ENCODE results near the gene ANKLE1.

ANKLE1 gene

DNA sequence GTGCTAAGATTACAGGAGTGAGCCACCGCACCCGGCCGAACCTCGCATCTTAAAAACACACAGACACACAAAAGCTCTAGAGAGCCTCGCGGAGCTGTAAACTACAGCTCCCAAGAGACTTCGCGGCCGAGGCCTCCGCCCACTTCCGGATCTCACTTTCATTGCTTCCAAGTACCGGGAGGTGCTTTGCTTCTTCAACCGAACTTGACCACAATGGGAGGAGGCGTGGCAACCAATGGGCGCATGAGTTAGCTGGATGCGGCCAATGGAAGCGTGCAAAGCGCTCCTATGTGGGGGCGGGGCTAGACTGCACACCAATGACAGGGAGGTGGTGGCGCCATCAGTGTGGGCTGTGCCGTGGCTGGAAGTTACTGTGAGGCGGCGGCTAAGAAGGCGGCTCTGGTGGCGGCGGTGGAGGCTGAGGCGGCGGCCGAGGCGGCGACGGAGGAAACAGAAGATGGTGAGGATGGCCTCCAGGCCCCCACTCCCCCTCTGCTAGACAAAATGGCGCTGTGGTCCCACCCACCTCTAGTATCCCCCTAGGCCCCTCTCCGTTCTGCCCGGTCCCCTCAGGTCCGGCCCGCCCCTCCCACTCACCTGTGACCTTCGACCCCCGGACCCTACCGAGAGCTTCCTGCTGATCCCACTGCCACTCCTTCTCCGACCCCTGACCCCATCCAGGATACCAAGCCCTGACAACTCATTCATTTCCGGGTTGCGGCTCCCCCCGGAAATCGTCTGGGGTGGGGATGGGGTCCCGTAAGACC, 27.7 kb downstream of the ANKLE1 start, which contains the start of gene DDA1:
Gene DDA1 (plus strand): TSS at position 366 of the 767 bp plus-strand sequence. CDS start 92 bp downstream, at position 458.
- DNase-seq = peak; percentile 99

DNA sequence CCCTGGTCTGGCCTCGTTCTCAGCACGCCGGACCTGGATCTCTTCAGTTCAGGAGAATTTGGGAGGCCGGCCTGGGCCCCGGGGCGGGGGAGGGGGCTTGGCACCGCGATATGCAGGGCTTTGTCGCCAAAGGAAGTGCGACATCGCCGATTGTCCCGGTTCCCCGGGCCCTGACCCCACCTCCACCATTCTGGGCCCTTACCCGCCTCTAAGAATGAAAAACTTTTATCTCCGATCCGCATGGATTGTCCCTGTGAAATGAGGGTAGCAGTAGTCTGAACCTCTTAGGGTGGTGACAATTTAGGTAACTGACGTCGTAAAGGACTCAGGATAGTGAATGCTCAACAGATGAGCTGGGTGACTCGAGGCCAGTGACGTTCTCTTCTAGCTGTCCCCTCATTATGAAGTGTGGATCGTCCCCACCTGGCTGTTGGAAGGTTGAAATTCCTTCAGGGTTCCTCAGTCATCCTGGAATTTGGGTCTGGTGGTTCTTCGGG, 28.3 kb downstream of the ANKLE1 start:
- DNase-seq = no peak

DNA sequence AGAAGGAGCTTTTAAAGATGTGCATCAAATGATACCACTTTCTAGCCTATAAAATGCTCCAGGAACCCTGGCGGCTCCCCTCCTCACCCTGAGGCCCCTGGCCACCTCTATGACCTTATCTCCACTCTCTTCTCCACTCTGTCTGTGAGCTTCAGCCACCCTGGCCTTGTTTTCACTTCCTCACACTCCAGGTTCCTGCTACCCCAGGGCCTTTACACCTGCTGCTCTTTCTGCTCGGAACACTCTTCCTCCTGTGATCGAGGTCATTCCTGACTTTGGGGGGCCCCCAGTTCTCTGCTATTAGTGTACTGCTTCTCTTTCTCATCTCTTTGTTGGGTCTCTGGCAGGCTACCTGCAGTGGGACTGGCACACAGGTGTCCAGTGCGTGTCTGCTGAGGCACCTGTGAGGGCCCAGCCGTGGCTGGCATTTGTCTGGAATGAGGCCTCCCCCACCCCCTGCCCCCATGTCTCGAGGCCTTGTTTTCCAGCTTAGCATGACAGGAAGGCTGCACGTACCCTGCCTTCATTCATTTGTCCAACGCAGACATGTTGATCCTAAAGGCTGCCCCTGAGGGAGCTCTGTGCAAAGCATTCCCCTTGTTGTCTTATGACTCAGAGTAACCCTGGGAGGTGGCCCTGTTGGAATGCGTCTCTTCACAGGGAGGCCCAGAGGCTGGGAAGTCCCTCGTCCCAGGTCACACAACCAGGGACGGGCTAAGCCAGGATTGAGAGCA, 29.9 kb downstream of the ANKLE1 start:
- DNase-seq = no peak

DNA sequence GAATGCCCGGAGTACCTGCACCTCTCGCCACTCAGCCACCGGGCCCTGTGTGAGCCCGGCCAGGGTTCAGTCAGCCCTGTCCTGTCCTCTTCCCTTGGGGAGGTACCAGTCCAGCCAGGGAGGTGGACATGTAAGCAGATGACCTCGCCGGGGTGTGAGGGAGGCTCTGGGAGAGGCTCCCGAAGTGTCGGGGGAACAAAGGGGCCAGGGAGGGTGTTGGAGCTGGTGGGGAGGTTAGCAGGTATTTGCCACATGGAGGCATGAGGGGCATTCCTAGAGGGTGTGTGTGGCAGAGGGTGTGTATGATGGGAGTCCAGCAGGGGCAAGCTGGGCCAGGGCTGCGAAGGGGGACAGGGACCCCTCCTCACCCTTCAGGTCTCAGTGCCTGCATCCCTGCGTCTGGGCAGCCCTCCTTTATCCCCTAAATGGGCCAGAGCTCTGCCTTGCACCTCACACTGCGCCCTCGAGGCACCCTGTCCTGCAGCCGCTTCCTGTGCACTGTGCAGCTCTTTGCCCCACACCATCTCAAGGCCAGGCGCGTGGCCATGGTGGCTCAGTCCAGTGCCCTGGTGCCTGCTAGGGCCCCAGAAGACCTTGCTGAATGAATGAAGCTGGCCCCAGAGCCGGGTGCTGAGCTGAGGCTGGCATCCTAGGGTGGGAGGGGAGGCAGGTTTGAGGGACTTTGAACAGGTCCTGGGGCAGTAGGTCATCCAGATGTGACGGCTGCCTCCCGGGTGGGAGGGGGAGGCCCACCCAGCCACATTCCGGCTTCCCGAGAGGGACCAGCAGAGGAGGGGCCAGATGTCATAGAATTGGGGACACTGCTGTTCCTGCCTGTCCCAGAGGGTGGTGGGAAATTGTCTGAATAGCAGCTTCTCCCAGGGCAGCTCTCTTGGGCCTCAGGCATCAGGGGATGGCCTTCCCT, 30.8 kb downstream of the ANKLE1 start:
- no peak for DNase-seq

DNA sequence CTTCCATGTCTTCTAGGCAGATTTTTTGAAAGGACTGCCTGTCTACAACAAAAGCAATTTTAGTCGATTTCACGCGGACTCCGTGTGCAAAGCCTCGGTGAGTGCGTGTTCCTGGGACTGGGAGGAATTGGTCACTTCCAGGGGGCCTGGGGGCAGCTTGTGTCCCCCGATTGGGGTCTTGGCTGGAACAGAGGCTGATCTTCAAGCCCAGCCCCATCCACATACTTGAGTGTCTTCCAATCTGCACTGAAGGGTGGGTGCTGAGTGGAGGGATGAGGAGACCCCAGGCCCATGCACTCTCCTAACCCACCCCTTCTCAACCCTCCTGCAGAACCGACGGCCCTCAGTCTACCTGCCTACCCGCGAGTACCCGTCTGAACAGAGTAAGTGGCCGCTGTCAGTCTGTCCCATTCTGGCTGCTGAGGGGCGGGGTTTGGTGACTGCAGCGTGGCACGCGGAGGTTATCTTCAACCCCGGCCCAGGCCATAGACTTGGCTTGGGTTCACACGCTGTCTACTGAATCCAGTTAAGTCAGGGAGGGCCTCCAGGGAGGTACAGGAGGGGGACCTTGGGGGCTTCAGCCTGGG, 32.4 kb downstream of the ANKLE1 start:
- DNase-seq = no peak

DNA sequence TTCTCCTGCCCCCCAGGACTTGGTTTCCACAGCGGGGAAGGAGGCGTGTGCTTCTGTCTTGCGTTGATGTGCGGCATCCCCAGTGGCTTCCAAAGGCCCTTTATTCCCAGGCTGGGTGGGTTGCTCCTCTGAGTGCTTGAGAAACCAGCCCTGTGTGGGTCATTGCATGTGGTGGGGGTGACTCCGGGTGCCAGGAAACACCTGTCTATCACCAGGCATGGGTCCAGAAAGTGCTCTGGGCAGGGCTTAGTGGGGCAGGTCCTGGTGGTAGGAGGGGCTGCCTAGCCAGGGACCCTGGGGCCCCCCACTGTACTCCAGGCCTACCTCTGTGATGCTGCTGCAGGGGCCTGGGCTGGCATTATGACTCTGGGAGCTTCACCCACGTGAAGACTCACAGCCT, 37.3 kb downstream of the ANKLE1 start:
- DNase-seq = no peak

DNA sequence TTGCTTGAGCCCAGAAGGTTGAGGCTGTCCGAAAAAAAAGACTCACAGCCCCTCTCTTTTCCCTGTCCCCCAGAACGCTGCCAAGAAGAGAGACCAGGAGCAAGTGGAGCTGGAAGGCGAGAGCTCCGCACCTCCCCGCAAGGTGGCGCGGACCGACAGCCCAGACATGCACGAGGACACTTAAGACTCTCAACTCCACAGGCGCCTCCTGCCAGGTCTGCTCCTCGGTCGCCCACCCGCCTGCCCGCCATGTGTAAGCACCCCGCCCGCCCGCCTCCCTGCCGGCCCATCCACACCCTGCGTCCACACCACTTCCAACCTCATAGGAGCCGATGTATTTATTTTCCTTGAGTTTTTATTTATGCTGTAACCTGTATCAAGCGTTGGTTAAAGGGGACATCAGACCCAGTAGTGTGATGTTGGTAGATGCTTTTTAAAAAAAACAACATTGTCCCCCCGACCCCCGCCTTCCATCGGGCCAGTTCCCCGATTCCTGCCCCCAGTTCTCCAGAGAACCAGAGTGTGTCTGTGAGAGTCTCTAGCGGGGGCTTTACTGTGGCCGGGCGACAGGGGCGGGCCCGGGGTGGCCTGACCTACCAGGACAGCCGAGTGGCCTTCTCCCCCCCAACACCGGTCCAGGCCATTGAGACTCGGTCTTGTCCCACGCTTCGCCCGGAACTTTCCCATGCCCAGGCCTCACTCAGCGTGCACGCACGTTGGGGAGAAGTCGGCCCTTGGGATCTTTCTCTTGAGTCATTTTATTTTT, 38.0 kb downstream of the ANKLE1 start:
- DNase-seq = no peak

DNA sequence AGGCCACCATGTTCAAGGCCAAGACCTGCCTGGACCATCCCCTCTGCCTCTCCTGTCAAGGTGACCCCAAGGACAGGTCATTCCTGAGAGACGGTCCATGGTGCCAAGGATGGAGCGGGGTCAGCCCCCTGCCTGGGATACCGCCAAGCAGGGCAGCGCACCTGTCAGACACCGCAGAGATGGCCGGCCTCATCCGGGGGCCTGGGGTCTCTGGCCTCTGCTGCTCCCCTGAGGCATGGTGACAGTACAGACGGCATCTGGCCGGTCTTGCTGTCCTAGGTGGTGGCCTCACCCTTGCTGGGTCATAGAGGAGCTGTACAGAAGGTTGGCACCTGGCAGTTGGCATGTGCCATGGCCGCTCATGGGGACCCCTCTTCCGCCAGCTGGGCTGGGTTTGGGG, 38.7 kb downstream of the ANKLE1 start:
- no peak for DNase-seq

DNA sequence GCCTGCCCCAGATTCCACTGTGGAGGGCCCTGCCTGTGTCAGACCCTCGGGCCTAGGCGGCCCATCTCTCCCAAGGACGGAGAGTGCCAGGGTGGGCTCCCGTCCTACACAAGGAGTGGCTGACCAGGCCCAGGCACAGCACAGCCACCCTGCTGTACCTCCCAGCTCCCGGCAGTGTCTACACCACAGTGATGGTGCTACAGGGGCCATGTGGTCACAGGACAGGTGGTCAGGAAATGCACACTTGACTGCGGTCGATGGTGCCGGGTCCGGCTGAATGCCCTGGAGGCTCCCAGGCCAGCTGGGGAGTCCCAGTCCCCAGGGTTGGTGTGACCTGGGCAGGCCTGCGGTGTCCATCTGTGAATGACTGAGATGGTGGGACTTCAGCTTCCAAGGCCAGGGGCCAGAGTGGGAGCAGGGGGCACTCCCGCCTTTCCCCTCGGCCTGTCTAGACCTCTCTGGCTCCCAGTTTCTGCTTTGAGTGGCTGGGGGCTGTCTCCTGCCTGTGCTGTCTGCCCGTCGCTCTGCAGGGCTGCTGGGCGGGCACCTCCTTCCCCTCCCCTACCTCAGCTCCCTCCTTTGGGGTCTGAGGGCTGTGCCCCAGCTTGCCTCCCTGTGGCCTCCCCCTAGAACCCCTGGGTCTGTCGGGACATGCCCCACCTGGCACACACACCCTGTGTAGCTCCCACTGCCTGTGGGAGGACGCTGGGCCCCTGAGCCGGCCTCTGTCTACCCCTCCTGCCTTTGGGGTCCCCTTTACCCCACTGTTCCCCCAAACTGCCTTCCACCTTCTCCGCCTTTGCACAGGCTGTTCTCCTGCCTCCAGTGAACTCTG, 40.2 kb downstream of the ANKLE1 start:
- DNase-seq = no peak

DNA sequence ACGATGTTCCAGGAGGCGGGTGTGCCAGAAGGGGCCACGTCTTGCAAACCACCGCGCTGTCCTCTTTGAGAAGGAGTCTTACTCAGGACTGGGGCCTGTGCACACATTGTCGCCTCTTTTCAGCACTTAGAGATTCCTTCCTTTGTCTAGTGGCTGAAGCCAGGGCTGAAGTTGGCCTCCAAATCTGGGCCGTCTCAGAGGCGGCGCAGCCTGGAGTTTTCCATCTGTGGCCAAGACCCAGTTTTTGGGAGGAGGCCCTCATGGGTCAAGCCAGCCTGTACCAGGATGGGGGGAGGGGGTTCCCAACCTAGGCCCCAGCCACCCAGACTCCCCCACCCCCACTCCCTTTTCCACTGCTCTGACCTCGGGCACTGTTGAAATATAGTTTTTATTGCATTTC, 41.2 kb downstream of the ANKLE1 start:
- DNase-seq = no peak

DNA sequence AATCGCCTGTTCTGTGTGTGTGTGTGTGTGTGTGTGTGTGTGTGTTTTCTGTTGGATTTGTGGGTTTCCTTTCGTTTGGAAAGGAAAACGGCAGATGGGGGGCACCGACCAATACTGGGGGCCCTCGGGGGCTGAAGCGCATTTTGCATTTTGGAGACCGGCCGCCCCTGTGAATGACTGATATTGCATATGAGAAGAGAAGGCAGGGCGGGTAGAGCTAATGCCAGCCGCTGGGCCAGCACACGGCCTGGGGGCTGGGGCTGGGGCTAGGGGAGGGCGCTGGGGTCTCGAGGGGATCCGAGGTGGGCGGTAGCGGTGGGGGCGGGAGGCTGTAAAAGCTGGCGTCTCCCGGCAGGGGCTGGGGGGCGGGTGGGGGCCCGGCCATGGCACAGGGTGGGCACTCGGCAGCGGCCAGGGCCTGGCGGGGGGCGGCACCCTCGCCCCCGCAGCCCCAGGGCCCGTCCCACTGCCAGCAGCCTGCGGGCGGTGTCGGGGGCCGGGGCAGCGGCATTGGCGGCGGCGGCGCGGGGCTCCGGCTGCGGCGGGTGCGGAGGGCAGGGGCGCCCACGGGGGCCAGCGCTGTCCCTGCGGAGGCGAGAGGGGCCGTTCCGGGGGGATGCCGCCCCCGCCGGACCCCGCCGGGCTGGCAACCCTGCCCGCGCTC, 41.7 kb downstream of the ANKLE1 start:
- DNase-seq = no peak

DNA sequence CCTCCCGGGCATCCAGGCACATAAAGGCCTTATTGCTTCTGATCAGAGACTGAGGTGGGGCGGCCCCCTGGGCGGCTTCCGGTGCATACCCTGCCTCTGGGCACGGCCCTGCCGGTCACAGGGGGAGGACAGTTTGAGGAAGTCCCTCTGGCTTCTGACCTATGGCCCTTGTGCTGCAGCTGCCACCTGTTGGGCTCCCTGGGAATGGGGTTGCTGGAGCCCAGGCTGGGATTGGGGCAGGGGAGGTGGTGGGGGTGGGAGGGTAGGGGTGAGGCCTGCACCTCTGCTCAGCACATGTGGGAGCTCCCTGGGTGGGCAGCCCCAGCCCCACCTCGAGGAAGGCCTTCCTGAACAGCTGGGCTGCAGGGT, 42.2 kb downstream of the ANKLE1 start:
- DNase-seq = no peak

DNA sequence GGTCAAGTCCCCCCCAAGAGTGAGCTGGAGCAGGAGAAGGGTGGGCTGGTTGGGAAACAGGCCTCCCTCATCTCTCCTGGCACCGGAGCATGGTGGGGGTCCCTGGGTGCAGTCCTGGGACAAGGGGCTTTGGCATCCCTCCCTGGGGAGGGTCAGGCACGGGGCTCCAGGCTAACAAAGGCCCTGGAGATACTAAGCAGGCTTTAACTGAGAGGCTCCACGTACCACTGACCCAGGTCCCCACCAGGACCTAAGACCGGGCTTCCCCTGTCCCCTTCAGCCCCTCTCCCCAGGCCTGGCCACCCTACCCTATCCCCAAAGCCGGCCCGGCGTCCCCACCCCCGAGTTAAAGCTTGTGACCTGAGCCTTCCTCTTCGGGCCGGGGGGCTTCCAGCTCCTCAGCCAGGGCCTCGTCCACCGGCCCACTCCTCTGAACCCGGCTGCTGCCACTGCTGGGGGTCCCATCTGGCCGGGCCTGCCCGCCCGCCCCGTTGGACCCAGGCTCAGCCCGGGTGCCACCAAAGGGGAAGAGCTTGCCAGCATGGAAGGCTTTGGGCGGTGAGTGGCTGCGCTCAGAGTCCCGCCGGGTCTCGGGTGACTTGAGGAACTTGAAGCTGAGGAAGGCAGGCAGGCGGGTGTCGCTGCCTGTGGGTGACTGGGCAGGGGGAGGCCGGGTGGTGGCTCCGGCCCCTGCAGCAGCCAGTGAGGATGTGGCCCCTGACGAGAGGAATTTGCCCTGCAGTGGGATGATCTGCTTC, 42.8 kb downstream of the ANKLE1 start:
- DNase-seq = no peak

DNA sequence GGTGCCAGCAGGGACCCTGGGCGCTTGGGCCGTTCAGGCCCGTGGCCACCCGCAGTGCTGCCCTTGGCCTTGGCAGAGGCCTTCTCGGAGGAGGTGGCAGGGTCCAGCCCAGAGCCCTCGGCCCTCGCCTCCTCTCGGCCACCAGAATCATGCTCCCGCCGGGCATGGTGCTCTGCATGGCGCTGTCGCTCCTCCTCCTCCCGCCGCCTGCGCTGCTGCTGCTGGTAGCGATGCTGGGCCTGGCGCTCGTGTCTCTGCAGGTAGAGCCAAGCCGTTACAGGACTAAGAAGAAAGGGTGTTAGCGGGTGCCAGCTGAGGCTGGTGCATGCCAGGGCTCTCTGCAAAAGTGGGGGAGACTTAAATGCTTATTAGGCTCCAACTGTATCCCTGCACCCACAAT, 43.4 kb downstream of the ANKLE1 start:
- no peak for DNase-seq

DNA sequence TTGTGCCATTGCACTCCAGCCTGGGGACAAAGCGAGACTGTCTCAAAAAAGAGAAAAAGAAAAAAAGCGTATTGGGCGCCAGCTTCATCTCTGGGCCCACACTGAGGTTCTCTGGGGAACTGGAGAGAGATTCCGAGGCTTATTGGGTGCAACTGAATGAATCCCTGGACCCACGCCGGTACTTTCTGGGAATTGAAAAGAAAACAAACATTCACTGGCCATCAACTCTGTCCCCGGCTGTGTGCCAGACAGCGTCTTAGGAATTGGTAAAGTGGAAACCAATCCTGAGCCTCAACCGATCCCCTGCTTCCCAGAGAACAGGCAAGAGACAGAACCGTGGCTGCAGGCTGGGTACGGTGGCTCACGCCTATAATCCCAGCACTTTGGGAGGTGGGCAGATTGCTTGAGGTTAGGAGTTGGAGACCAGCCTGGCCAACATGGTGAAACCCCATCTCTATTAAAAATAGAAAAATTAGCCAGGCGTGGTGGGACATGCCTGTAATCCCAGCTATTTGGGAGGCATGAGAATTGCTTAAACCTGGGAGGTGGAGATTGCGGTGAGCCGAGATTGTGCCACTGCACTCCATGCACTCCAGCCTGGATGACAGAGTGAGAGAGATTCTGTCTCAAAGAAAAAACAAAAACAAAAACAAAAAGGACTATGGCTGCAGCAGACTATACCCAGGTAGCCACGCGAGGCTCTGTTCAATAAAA, 44.3 kb downstream of the ANKLE1 start:
- DNase-seq = no peak

DNA sequence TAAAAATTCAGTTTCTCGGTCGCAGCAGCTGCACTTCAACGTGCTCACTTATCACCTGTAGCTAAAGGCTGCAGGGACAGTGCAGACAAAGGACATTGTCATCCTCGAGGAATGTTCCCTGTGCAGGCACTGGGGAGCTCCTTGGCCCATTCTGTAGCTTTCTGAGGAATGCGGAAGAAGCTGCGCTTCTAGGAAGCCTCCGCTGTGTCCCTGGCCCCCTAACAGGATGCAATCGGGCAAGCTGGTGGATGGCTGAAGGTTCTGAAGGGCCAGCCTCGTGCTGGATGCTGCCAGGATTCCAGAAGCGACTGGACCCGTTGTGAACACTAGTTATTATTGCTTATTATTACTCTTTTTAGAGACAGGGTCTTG, 44.9 kb downstream of the ANKLE1 start:
- DNase-seq = no peak

DNA sequence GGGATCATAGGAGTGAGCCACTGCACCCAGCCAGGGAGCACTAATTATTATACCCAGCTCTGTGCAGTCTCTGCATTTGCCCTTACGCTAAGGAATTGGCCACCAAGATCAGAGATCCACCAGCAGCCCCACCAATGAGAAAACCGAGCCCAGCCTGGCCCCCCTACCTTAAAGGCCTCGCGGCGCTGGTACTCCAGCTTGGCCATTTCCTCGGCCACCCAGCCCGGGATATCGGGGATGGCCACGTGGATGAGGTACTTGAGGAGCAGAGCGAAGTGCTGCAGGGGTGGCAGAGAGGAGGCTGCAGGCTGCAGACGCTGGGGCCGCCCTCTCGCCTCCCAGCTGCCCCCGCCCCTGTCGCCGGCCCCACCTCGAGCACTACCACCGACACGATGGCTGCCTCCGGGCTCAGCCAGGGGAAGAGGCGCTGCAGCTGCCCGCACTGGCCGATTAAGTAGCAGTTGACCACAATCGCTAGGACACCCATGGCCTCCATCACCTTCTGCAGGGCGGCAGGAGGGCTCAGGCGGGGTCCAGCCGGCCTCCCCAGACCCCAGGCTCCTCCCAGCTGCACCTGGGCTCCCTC, 45.5 kb downstream of the ANKLE1 start:
- no peak for DNase-seq

DNA sequence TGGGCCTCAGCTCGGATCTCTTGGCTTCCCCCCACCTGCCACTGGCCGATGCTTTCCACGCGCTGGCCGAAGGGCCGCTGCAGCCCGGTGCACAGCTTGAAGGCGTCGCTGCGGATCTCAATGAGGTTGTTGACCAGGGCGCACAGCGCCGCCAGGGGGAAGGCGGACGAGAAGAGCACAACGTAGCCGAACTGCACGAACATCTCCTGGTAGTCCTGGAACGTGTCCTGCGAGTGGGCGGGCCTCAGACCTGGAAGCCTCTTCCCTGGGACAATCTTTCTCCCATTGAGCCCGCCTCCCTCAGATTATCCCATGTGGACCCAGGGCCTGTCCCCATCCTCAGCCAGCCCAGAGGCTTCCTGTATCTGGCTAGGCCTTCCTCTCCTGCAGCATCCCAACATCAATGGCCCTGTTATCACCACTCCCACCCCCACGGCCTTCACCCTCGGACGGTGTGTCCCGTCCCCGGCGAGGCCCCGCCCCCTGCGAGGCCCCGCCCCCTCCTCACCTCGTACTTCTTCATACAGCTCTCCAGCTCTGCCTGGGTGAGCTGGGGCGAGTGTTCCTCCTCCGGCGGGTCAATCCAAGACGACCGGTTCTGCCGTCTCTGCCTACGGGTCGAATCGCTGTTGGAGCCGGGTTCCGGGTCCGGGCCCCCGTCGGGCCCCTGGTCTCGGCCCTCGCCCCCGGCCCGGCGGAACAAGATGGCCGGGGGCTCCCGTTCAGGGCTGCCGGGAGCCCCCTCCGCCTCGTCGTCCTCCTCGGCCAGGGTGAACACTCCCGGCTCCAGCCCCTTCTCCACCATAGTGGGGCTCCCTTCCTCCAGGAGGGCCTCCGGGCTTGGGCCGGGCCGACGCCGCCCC, 46.2 kb downstream of the ANKLE1 start:
- DNase-seq = peak; percentile 51 to 56
